Measurements from ENCODE around the gene ADAM10.

The ADAM10 gene

DNA sequence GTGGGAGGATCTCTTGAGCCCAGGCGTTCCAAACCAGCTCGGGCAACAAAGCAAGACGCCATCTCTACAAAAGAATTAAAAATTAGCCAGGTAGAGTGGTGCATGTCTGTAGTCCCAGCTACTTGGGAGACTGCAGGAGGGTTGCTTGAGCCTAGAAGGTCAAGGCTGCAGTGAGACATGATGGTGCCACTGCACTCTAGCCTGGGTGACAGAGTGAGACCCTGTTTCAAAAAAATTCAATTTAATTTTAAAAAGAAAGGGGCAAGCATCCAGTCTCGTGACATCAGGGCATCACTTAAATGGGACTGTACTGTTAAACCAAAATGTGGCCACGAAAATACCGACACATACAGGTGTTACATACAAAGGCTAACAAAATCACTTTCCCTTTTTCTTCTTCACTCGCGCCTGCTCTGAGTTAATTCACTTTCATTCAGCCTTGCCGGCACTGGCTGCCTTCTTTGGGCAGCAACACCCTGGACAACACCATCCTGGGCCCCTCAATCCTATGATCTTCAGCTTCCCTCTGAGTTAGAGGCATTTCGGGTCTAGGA lies 196.1 kb downstream of the ADAM10 start:
- H3K27me3 Mint-ChIP-seq (ENCODE audit: low read depth), result peaks cover 34% of the 10 kb centered on the region
- peak overlapping the region in 2 of 3 experiments; percentile 73 to 74 for H3K27ac Mint-ChIP-seq
- H3K9me3 Mint-ChIP-seq, result no peaks in the 10 kb centered on the region
- peaks cover 73% of the 10 kb centered on the region for H3K4me1 Mint-ChIP-seq
- TF ChIP-seq, protein P1, sequence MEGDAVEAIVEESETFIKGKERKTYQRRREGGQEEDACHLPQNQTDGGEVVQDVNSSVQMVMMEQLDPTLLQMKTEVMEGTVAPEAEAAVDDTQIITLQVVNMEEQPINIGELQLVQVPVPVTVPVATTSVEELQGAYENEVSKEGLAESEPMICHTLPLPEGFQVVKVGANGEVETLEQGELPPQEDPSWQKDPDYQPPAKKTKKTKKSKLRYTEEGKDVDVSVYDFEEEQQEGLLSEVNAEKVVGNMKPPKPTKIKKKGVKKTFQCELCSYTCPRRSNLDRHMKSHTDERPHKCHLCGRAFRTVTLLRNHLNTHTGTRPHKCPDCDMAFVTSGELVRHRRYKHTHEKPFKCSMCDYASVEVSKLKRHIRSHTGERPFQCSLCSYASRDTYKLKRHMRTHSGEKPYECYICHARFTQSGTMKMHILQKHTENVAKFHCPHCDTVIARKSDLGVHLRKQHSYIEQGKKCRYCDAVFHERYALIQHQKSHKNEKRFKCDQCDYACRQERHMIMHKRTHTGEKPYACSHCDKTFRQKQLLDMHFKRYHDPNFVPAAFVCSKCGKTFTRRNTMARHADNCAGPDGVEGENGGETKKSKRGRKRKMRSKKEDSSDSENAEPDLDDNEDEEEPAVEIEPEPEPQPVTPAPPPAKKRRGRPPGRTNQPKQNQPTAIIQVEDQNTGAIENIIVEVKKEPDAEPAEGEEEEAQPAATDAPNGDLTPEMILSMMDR (IDR thresholded peaks at IDR 0.05; ENCODE audit: unreplicated experiment in 3 of 3), result no peak
- H3K36me3 Mint-ChIP-seq (ENCODE audit: low read depth), result no peaks in the 10 kb centered on the region
- peak overlapping the region in 1 of 3 experiments; percentile 47 for H3K4me3 Mint-ChIP-seq

DNA sequence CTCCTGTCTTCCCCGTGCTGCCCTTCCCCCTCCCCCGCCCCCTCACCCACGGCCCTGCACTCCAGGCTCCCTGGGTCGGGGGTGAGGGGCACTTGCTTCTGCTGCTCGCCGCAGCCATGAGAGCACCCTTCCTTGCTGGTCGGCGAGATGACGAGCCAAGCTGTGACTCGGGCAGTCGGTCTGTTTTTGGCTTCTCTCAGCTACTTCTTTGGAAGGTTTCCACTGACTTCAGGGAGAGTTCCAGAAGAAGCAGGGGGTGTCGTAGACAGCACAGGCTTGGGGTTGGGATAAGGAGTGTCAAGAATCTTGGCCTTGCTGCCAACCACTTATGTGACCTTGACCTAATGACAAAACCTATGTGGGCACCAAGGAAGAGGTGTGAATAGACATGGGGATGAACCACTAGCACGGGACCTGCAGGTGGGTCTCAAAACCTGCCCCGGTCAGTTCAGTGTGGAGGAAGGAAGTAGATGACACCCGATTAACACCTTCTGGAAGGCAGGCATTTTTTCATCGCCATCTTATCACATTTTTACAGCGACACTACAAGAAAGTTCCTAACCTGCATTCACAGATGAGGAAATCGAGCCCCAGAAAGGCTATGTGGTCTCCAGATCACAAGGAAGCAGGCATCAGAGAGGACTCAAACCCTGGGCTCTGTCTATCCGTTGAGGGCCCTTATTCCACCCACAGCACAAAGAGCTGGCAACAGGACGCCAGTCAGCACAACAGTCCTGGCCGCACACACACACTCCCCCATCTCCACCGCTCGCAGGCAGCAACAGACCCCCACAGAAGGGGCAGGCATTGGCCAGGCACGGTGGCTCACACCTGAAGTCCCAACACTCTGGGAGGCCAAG lies 196.8 kb downstream of the ADAM10 start:
- no peaks in the 10 kb centered on the region for H3K9me3 Mint-ChIP-seq
- no peak overlapping the region for H3K4me3 Mint-ChIP-seq
- H3K4me1 Mint-ChIP-seq, result peaks cover 79% of the 10 kb centered on the region
- peaks cover 34% of the 10 kb centered on the region for H3K27me3 Mint-ChIP-seq (ENCODE audit: low read depth)
- H3K36me3 Mint-ChIP-seq (ENCODE audit: low read depth), result no peaks in the 10 kb centered on the region
- H3K27ac Mint-ChIP-seq, result peak overlapping the region; percentile 73 to 86 (median 80)
- TF ChIP-seq, protein P1 (IDR thresholded peaks at IDR 0.05; ENCODE audit: unreplicated experiment in 3 of 3), result no peak

DNA sequence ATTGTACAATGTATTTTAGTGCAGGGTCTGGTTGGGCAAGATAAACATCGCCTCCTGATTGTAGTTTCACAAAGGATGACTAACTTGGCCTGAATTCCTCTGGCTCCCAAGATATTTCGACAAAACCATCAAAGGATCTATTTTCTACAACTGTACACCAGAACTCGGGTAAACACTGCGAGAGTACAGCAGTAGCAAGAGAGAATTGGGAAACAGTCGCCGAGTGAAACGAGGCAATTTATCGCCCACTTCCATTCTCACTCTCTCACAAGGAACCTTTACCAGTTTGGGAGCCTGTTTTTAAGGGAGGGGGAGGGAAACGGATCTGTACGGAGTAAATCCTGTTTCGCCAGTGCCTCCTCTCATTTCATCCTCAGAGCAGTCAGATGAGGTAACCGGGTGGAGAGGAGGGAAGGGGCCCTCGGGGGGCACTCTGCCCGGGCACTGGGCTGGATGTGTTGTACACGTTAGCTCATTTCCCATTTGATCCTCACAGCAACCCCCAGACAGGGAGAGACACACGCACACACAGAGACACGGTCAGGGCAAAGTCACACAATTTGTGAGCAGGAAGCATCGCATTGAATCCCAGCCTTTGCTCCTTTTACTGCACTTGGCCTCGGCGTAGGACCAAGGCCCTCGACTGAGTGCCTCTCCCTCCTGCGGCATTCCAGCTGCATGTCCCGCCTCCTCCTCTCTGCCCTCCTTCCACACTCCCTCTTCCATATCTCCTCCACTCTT lies 197.6 kb downstream of the ADAM10 start:
- H3K4me3 Mint-ChIP-seq, result peak overlapping the region in 2 of 3 experiments; percentile 3 to 16
- no peaks in the 10 kb centered on the region for H3K36me3 Mint-ChIP-seq (ENCODE audit: low read depth)
- H3K4me1 Mint-ChIP-seq, result peaks cover 85% of the 10 kb centered on the region
- H3K27me3 Mint-ChIP-seq (ENCODE audit: low read depth), result peaks cover 36% of the 10 kb centered on the region
- H3K27ac Mint-ChIP-seq, result peak overlapping the region; percentile 73 to 86 (median 80)
- TF ChIP-seq, protein P1 (IDR thresholded peaks at IDR 0.05; ENCODE audit: unreplicated experiment in 3 of 3), result no peak
- no peaks in the 10 kb centered on the region for H3K9me3 Mint-ChIP-seq

DNA sequence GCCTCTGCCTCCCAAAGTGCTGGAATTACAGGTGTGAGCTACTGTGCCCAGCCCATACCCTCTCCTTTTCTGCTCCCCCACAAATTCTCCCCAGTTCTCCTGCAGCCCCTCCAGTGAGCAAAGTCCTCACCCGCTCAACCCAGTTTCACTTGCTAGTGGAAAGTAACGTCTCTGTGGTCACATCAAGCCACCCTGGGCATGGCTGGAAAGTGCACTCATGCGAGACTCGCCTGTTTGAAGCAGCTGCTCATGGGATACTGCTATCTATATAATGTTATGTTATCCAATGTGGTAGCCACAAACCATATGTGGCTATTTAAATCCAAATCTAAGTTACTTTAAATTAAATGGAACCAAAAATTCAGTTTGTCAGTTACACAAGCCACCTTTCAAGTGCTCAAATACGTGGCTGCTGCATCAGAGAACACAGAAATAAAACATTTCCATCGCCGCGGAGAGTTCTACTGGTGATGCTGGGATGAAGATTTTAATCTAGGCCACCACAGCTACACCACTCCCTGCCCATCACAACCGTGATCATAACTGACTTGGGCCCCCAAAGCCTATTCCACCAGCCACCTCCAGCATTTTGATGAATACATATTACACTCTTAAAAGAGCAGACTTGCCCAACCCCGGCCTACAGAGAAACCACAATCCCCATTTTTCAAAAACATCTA lies 198.3 kb downstream of the ADAM10 start:
- Mint-ChIP-seq H3K9me3 (no peaks in the 10 kb centered on the region), H3K4me1 (peaks cover 88% of the 10 kb centered on the region), H3K27ac (peak overlapping the region; percentile 73 to 86 (median 80)), H3K4me3 (no peak overlapping the region), H3K27me3 (ENCODE audit: low read depth) (peaks cover 41% of the 10 kb centered on the region), H3K36me3 (ENCODE audit: low read depth) (no peaks in the 10 kb centered on the region)
- TF ChIP-seq, protein P1 (IDR thresholded peaks at IDR 0.05; ENCODE audit: unreplicated experiment in 3 of 3), result no peak

DNA sequence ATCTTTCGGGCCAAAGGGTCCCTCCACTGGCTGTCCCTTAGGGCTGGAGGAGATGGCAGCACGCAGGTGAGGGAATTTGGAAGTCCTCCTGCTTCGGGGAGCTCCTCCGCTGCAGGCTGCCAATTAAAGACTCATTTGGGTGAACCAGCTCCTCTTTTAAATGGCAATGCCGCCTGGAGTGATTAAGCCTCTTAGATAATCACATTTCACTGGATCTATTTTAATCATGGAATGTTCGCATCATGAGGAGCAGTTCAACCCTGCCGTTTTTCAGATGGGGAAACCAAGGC lies 199.8 kb downstream of the ADAM10 start:
- Mint-ChIP-seq H3K4me1 (peaks cover 76% of the 10 kb centered on the region), H3K36me3 (ENCODE audit: low read depth) (no peaks in the 10 kb centered on the region), H3K27ac (peak overlapping the region in 2 of 3 experiments; percentile 31 to 43), H3K9me3 (no peaks in the 10 kb centered on the region), H3K27me3 (ENCODE audit: low read depth) (peaks cover 36% of the 10 kb centered on the region), H3K4me3 (no peak overlapping the region)
- TF ChIP-seq, protein P1 (IDR thresholded peaks at IDR 0.05; ENCODE audit: unreplicated experiment in 3 of 3), result no peak
